Left renal cortex interstitium (tissue), 4 donors: ENCODE data around the gene GSTCD. TPM values are rescaled to one million over a fixed set of nuclear protein-coding genes. Genes with fewer than 3 reads are reported as not detected.
"Not testable (repeated sequence)": the region's sequence is repeated elsewhere in the genome, so short reads cannot be mapped to it uniquely, and the experiment has no call there.

Experiments used
- DNase-seq, 4 donors: peaks; one replicate each; pipeline ENCODE4 v3.0.0-alpha.2; 2013; ENCODE audit warnings: low read depth in 4 of 4, low spot score in 2 of 4, missing footprints in 1 of 4
- polyA plus RNA-seq, 4 donors: library from polyadenylated mRNA; unstranded; fragments of 120-200 nt; gene quantifications; one replicate each; pipeline ENCODE4 v1.2.1, GENCODE V29; 2013; ENCODE audit not compliant: insufficient read length in 4 of 4

The GSTCD gene
- polyA plus RNA-seq, 4 donors: 15.3 to 19.9 (median 17.9) TPM

- DNase-seq: no peak
Measured at GRCh38 chr4:105714071-105714521, 5.5 kb downstream of the GSTCD start.

DNA sequence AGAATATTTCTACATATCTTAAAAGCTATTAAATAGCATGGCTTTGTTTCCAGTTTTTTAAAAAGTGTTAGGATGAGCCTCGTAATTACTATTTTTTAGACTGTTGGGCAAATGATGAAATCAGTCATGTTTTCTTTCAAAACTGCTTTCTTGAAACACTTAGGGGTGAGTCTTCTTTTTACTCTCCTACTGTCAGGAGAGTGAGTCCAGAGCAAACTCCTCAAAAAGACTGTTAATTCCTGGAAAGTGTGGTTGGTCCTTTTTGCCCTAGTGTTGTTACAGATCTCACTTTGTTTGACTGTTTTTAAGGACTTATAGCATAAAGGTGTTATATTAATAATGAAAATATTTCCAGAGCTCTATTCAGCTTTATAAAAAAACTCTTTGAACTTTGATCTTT lies 6.3 kb downstream of the GSTCD start:
- no peak for DNase-seq

DNA sequence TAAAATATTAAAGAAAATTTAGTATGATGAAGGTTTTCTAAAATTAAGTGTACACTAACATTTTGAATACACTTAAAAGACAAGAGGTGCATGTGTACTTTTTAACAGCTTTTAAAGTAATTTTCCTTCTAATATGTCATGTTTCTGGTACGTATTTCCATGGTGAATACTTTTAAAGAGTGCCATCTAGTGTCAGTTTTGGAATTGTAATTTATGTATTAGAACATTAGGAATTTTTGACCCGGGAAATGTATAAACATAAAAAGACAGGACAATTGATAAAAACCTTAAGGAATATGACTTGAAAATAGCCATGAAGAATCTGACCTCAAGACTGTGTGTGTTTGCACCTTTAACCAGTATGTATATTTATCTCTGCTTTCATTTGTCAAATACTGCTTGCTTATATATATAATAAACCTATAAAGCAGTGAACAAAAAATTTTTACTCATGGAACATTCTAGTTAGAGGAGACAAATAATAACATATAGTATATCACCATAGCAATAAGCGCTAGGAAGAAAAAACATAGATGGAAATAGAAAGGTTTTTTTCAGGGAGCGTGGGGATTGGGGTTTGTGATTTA lies 7.2 kb downstream of the GSTCD start:
- no peak for DNase-seq

GRCh38 chr4:105719204-105719603 lies 10.6 kb downstream of the GSTCD start:
- no peak for DNase-seq

GRCh38 chr4:105725623-105726022 lies 17.0 kb downstream of the GSTCD start:
- DNase-seq: no peak

DNA sequence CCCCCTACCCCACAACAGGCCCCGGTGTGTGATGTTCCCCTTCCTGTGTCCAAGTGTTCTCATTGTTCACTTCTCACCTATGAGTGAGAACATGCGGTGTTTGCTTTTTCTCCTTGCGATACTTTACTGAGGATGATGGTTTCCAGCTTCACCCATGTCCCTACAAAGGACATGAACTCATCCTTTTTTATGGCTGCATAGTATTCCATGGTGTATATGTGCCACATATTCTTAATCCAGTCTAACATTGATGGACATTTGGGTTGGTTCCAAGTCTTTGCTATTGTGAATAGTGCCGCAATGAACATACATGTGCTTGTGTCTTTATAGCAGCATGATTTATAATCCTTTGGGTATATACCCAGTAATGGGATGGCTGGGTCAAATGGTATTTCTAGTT lies 21.3 kb downstream of the GSTCD start:
- not testable (repeated sequence) for DNase-seq

DNA sequence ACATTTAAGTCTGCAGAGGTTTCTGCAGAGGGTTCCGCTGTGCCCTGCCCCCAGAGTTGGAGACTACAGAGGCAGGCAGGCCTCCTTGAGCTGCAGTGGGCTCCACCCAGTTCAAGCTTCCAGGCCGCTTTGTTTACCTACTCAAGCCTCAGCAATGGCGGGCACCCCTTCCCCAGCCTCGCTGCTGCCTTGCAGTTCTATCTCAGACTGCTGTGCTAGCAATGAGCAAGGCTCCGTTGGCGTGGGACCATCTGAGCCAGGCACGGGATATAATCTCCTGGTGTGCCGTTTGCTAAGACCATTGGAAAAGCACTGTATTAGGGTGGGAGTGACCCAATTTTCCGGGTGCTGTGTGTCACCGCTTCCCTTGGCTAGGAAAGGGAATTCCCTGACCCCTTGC lies 26.6 kb downstream of the GSTCD start:
- not testable (repeated sequence) for DNase-seq

DNA sequence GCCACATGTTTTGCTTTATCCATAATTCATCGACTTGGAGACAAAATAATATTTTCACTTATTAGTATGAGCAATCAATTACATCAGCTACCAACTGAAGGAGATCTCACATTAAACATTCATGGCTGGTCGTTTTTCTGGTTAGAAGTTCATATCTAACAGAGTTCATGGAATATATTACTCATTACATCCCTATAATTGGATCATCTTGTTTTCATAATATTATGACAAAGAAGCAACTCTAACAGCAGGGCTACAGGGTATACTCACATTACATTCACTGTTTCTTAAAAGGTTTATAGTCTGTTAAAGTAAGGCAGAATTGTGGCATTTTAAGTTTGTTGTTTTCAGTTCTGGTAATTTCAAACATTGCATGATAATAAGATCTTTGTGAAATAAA lies 33.0 kb downstream of the GSTCD start:
- no peak for DNase-seq

DNA sequence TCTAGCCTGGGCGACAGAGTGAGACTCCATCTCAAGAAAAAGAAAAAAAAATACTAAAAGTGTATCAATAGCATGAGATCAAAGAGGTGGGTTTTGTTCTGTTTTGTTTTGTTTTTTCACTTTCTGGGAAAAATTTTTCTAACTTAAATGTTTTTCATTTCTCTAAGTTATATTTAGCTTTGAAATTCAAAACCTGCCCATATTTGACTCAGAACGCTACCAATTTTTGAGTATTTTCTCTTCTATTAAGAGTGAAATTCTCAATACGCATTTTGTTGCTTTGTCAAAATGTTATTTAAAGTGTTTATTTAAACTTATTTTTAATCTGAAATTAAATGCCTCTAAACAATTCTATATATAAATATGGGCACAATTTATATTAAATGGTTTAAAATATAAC lies 39.6 kb downstream of the GSTCD start:
- no peak for DNase-seq

GRCh38 chr4:105751718-105752299 lies 43.2 kb downstream of the GSTCD start:
- no peak for DNase-seq

DNA sequence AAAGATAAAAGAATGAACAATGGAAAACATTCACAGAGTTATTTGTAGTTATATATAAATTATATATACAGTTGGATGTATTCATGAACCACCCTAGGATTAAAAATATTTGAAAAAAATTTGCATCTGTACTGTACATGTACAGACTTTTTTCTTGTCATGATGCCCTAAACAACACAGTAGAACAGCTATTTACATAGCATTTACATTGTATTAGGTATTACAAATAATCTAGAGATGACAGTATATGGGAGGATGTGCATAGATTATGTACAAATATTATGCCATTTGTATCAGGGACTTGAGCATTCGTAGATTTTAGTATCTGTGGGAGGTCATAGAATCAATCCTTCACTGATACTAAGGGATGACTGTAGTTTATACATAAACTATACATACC lies 44.8 kb downstream of the GSTCD start:
- no peak for DNase-seq

DNA sequence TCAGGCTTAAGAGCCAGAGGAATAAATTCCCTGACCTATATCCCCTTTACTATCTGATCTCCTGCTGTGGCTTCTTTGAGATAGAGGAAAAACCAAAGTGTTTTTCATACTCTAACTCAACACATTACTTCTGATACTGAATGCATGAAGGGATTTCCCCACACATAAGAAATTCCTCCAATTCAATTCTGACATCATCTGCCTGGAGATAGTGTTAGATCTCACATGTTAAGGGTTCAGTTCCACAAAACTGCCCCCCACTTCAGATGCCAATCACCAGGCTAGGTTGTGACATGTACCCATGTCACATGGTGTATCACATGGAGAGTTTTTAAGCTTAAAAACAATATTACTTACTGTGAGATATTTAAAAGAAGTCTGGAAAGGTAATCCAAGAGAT lies 46.8 kb downstream of the GSTCD start:
- no peak for DNase-seq

GRCh38 chr4:105758958-105759357 lies 50.4 kb downstream of the GSTCD start:
- DNase-seq: no peak

DNA sequence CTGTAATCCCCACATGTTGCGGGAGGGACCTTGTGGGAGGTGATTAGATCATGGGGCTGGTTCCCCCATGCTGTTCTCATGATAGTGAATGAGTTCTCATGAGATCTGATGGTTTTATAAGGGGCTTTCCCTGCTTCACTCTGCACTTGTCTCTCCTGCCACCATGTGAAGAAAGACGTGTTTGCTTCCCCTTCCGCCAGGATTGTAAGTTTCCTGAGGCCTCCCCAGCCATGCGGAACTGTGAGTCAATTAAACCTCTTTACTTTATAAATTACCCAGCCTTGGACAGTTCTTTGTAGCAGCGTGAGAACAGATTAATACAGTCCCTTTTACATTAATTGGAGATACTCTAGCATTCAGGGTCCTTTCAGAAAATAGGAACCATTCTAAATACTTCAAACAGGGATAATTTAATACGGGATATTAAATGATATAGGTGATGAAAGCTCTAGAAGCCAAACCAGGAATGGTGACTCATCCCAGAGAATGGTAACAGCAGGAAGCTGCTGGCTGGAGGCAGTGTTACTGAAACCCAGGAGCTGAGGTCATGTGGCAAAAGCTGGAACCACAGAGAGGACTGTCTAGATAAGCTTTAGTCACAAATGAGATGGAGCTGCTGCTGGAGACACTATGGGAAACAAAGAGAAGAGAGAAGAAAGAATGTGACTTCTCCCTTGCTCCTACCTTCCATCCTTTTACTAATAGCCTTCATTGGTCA lies 57.3 kb downstream of the GSTCD start:
- DNase-seq: no peak

GRCh38 chr4:105767579-105767978 lies 59.0 kb downstream of the GSTCD start:
- DNase-seq: no peak

DNA sequence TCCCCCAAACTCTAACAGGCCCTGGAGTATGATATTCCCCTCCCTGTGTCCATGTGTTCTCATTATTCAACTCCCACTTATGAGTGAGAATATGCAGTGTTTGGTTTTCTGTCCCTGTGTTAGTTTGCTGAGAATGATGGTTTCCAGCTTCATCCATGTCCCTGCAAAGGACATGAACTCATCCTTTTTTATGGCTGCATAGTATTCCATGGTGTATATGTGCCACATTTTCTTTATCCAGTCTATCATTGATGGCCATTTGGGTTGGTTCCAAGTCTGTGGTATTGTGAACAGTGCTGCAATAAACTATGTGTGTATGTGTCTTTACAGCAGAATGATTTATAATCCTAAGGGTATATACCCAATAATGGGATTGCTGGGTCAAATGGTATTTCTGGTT lies 61.9 kb downstream of the GSTCD start:
- not testable (repeated sequence) for DNase-seq

DNA sequence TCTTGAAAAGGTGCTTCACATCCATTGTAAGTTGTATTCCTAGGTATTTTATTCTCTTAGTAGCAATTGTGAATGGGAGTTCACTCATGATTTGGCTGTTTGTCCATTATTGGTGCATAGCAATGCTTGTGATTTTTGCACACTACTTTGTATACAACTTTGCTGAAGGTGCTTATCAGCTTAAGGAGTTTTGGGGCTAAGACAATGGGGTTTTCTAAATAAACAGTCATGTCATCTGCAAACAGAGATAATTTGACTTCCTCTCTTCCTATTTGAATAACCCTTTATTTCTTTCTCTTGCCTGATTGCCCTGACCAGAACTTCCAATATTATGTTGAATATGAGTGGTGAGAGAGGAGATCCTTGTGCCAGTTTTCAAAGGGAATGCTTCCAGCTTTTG lies 63.5 kb downstream of the GSTCD start:
- DNase-seq: not testable (repeated sequence)

GRCh38 chr4:105775760-105776415 lies 67.3 kb downstream of the GSTCD start:
- not testable (repeated sequence) for DNase-seq

DNA sequence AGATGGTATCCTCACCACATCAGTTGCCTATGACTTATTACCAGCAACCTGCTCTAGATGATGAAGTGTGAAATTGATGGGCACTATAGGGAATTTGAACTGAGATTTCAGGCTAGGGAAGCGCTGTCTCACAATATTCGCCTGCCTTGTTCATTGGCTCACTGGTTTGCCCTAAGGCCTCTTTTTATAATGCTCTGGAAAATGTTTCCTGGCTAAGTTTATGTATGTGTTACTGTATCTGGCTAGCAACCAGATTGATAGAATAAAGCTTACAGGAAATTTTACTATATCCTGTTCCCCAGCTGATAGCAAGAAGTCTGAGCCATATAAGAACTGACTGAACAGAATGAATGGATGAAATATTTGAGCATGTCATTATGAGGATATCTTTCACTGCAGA lies 71.6 kb downstream of the GSTCD start:
- DNase-seq: no peak

GRCh38 chr4:105784761-105785160 lies 76.2 kb downstream of the GSTCD start:
- no peak for DNase-seq

- DNase-seq: no peak
Measured at GRCh38 chr4:105785792-105786191, 77.2 kb downstream of the GSTCD start.

GRCh38 chr4:105786748-105787147 lies 78.2 kb downstream of the GSTCD start:
- DNase-seq: no peak
